Esophagus squamous epithelium (tissue), 5 donors: ENCODE results near the gene CUL7. TPM values are rescaled to one million over a fixed set of nuclear protein-coding genes. Genes with fewer than 3 reads are reported as not detected.
A peak's percentile ranks its signal among the peaks of the same experiment; 100 is the strongest.

Experiments used
- DNase-seq: peaks from one replicate; lab custom pipeline; 2025; lab: John Stamatoyannopoulos, UW
- H3K27ac ChIP-seq, 4 donors: fragments of 200-600 bp; sonication (generic); one replicate each; pipeline ENCODE4 v1.5.1; 2016 to 2019; ENCODE audit warnings: mild to moderate bottlenecking in 1 of 4
- H3K27me3 ChIP-seq, 4 donors: fragments of 200-600 bp; sonication (generic); 1 replicate in 3 of 4; 2 replicates in 1 of 4; pipeline versions ENCODE4 v1.5.1 to v1.6.0; 2017 to 2021; ENCODE audit warnings: antibody characterized with exemption in 1 of 4
- H3K36me3 ChIP-seq, 3 donors: fragments of 200-600 bp; sonication (generic); one replicate each; pipeline ENCODE4 v1.5.1; 2016 to 2019
- H3K4me1 ChIP-seq, 3 donors: fragments of 200-600 bp; sonication (generic); one replicate each; pipeline ENCODE4 v1.5.1; 2017 to 2019
- H3K4me3 ChIP-seq, 4 donors: fragments of 200-600 bp; sonication (generic); 1 replicate in 3 of 4; 2 replicates in 1 of 4; pipeline ENCODE4 v1.5.1; 2016 to 2019; ENCODE audit warnings: mild to moderate bottlenecking in 2 of 4, moderate library complexity in 1 of 4
- H3K9me3 ChIP-seq, 3 donors: fragments of 200-600 bp; sonication (generic); one replicate each; pipeline ENCODE4 v1.5.1; 2016 to 2019
- POLR2A ChIP-seq, 4 donors: fragments of 450-650 bp; IDR thresholded peaks; one replicate each; pipeline ENCODE4 v1.6.1; 2017; ENCODE audit warnings: antibody characterized with exemption in 4 of 4, mild to moderate bottlenecking in 4 of 4, moderate library complexity in 3 of 4
- WGBS, 2 donors: methylation state at CpG; one replicate each; pipeline ENCODE4 v1.1.5; 2018; 5-methylcytosine and 5-hydroxymethylcytosine counted together
- intact Hi-C: fragments of 100-400 bp; cut with DNase I; formaldehyde crosslinking; loops from one replicate; pipeline ENCODE4 v1.15.0; 2022
- total RNA-seq, 4 donors: library from RNA; depleted of rRNA; stranded (reverse); fragments of >200 nt; gene quantifications; one replicate each; pipeline ENCODE4 v1.1.0, GENCODE V29; 2016
- TF ChIP-seq, protein P1 (sequence below), 6 experiments: fragments of 450-650 bp in 4 of 6; fragments of 200-600 bp in 2 of 6; sonication (generic) in 2 of 6; IDR thresholded peaks; one replicate each; pipeline ENCODE4 v1.5.1; 2016 to 2019; ENCODE audit warnings: antibody characterized with exemption in 6 of 6, mild to moderate bottlenecking in 4 of 6, moderate library complexity in 4 of 6
- donor health status: DM: yes; HTN: yes; CAD: no.

CUL7 gene
- total RNA-seq, 4 donors from 2014 or later, result 6.5 to 10.8 (median 8.0) TPM

- TF ChIP-seq, protein P1, sequence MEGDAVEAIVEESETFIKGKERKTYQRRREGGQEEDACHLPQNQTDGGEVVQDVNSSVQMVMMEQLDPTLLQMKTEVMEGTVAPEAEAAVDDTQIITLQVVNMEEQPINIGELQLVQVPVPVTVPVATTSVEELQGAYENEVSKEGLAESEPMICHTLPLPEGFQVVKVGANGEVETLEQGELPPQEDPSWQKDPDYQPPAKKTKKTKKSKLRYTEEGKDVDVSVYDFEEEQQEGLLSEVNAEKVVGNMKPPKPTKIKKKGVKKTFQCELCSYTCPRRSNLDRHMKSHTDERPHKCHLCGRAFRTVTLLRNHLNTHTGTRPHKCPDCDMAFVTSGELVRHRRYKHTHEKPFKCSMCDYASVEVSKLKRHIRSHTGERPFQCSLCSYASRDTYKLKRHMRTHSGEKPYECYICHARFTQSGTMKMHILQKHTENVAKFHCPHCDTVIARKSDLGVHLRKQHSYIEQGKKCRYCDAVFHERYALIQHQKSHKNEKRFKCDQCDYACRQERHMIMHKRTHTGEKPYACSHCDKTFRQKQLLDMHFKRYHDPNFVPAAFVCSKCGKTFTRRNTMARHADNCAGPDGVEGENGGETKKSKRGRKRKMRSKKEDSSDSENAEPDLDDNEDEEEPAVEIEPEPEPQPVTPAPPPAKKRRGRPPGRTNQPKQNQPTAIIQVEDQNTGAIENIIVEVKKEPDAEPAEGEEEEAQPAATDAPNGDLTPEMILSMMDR (IDR thresholded peaks at IDR 0.05), result no peak
- TF ChIP-seq POLR2A (IDR thresholded peaks at IDR 0.05), result no peak
- 26 to 61% methylated on average over 5 to 6 of the region's 7 CpGs for WGBS, 2 donors
- Histone ChIP-seq H3K27me3 (no peaks in the 10 kb centered on the region), H3K27ac (peak overlapping the region; percentile 80 to 89 (median 83)), H3K4me1 (peaks cover 16 to 81% (median 41%) of the 10 kb centered on the region in 3 donors), H3K4me3 (peak overlapping the region in 3 of 4 donors; percentile 2 to 35 (median 21)), H3K9me3 (no peaks in the 10 kb centered on the region), H3K36me3 (no peaks in the 10 kb centered on the region)
- intact Hi-C loops, result no loop called here
- no peak for DNase-seq
Observed at GRCh38 chr6:43095939-43096338, 42.3 kb upstream of the CUL7 start.

DNA sequence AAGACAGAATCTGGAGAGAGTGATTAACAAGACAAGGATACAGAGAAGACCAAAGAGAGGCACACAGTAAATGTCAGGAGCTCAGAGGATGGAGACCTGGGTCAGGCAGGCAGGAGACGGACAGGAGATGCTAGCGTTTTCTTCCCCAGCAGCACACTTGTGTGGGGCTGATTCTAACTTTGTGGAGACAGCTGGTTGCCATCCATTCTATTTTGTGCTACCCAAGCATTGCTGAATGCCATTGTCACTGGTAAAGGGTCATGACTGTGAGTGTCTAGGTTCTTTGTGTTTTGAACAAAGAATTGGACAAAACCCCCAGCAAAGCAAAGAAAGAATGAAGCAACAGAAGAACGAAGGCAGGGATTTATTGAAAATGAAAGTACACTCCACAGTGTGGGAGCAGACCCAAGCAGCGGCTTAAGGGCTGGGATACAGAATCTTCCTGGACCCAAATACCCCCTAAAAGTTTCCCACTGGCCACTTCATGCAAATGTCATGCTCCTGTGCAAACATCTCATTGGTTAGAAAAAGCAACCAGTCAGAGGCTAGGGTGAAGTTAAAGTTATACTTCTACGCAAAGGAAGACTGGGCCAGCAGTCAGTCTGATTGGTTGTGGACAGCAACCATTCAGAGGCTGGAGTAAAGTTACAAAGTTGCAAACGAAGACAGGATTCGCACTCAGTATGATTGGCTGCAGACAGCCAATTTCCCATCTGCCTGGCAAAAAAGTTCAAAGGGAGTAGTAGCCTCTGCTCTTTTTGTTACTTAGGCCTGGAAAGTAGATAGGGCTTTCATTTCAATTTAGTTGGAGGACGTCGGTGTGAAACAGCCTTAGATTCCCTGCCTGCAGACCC is 40.0 kb upstream of the CUL7 start:
- H3K27ac ChIP-seq, result peak overlapping the region; percentile 64 to 87 (median 78)
- intact Hi-C loops, result no loop called here
- 21 to 39% methylated on average over 9 of the region's 9 CpGs for WGBS, 2 donors
- H3K4me1 ChIP-seq, result peaks cover 33 to 99% (median 60%) of the 10 kb centered on the region in 3 donors
- TF ChIP-seq, protein P1 (IDR thresholded peaks at IDR 0.05), result no peak
- TF ChIP-seq POLR2A (IDR thresholded peaks at IDR 0.05), result peak in 1 of 4 donors; percentile 21
- no peaks in the 10 kb centered on the region for H3K27me3 ChIP-seq
- no peaks in the 10 kb centered on the region for H3K9me3 ChIP-seq
- no peak for DNase-seq
- no peaks in the 10 kb centered on the region for H3K36me3 ChIP-seq
- peak overlapping the region; percentile 23 to 55 (median 37) for H3K4me3 ChIP-seq

- H3K4me1 ChIP-seq, result peaks cover 33 to 99% (median 61%) of the 10 kb centered on the region in 3 donors
- H3K27ac ChIP-seq, result peak overlapping the region in 2 of 4 donors; percentile 86 to 87
- no peaks in the 10 kb centered on the region for H3K9me3 ChIP-seq
- no peak overlapping the region for H3K4me3 ChIP-seq
- H3K27me3 ChIP-seq, result no peaks in the 10 kb centered on the region
- TF ChIP-seq, protein P1 (IDR thresholded peaks at IDR 0.05), result no peak
- TF ChIP-seq POLR2A (IDR thresholded peaks at IDR 0.05), result no peak
- intact Hi-C loops, result no loop called here
- H3K36me3 ChIP-seq, result no peaks in the 10 kb centered on the region
- no peak for DNase-seq
Observed at GRCh38 chr6:43092635-43093034, 39.0 kb upstream of the CUL7 start.

- intact Hi-C loops, result no loop called here
- no peak for TF ChIP-seq POLR2A (IDR thresholded peaks at IDR 0.05)
- TF ChIP-seq, protein P1 (IDR thresholded peaks at IDR 0.05), result no peak
- H3K27ac ChIP-seq, result peak overlapping the region in 3 of 4 donors; percentile 75 to 85 (median 79)
- 76 to 87% methylated on average over 10 of the region's 10 CpGs for WGBS, 2 donors
- H3K27me3 ChIP-seq, result no peaks in the 10 kb centered on the region
- peaks cover 26 to 99% (median 55%) of the 10 kb centered on the region in 3 donors for H3K4me1 ChIP-seq
- H3K4me3 ChIP-seq, result no peak overlapping the region
- no peaks in the 10 kb centered on the region for H3K36me3 ChIP-seq
- DNase-seq, result no peak
- no peaks in the 10 kb centered on the region for H3K9me3 ChIP-seq
Observed at GRCh38 chr6:43091436-43091991, 37.9 kb upstream of the CUL7 start.

- peaks cover 21 to 99% (median 53%) of the 10 kb centered on the region in 3 donors for H3K4me1 ChIP-seq
- H3K9me3 ChIP-seq, result no peaks in the 10 kb centered on the region
- H3K27ac ChIP-seq, result peak overlapping the region; percentile 75 to 85 (median 82)
- H3K4me3 ChIP-seq, result no peak overlapping the region
- no peaks in the 10 kb centered on the region for H3K36me3 ChIP-seq
- no peak for TF ChIP-seq POLR2A (IDR thresholded peaks at IDR 0.05)
- TF ChIP-seq, protein P1 (IDR thresholded peaks at IDR 0.05), result no peak
- no peak for DNase-seq
- intact Hi-C loops, result no loop called here
- H3K27me3 ChIP-seq, result no peaks in the 10 kb centered on the region
- WGBS, 2 donors, result 74 to 86% methylated on average over 5 of the region's 5 CpGs
Observed at GRCh38 chr6:43091020-43091419, 37.4 kb upstream of the CUL7 start.
